ENCODE data around the gene DNAJC10.
"Not testable (repeated sequence)": the region's sequence is repeated elsewhere in the genome, so short reads cannot be mapped to it uniquely, and the experiment has no call there.

DNAJC10 gene

DNA sequence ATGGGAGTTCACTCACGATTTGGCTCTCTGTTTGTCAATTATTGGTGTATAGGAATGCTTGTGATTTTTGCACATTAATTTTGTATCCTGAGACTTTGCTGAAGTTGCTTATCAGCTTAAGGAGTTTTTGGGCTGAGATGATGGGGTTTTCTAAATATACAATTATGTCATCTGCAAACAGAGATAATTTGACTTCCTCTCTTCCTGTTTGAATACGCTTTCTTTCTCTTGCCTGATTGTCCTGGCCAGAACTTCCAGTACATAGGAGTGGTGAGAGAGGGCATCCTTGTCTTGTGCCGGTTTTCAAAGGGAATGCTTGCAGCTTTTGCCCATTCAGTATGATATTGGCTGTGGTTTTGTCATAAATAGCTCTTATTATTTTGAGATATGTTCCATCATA, 66.6 kb downstream of the DNAJC10 start:
- not testable (repeated sequence) for DNase-seq (ENCODE audit: low spot score)

DNA sequence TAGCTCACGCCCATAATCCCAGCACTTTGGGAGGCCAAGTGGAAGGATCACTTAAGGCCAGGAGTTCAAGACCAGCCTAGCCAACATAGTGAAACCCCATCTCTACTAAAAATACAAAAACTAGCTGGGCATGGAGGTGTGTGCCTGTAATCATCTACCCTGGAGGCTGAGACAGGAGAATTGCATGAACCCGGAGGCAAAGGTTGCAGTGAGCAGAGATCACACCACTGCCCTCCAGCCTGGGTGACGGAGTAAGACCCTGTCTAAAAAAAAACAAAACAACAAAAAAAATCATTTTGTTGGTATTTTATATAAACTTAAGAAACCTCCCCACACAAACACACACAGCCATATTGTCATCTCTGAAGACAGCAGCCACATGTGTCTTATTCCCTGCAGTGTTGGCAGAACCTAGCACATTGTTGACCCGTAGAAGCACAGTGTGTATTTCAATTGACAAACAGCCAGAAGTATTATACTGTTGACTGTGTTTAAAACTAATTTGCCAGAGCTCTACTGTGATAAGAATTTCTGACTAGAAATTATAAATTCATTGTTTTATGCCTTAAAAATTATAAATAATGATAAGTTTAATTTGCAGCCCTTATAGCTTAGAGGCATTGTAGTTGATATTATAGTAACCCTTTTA, 68.1 kb downstream of the DNAJC10 start:
- DNase-seq (ENCODE audit: low spot score), result no peak

DNA sequence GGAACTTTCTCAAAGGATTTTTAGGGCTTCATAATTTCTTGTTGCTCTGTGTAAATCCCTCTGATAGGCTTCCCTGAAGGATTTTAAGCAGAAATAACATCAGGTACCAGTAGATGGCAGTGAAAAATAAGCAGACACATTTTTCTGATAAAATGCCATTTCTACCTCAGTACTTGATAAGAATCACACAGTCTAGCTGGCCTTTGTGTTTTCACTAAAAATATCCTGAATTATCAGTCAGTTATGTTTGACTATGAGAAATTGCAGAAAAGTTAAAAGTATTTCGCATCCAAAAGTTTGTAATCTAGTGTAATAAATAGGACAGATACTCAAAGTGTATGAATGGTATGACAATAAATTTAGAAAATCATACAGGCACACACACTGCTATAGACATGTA, 68.7 kb downstream of the DNAJC10 start:
- peak; percentile 57 for DNase-seq (ENCODE audit: low spot score)

DNA sequence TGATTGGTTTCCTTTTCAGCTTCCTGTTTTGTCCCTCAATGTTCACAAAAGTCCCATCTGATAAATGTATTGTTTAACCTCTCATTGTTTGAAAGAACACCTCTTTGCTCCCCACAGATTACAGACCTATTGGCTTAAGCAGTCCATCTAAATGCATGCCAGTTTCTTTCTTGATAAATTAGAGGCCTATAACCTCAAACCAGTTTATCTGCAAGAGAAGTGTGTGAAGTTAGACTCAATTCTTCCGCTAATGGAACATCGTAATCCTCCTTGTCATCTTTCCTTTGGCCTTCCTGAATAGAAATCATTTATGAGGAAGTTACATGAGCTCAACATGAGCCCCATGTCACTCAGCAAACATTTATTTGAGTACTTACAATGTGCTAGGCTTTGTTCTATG, 76.4 kb downstream of the DNAJC10 start:
- DNase-seq (ENCODE audit: low spot score), result no peak

DNA sequence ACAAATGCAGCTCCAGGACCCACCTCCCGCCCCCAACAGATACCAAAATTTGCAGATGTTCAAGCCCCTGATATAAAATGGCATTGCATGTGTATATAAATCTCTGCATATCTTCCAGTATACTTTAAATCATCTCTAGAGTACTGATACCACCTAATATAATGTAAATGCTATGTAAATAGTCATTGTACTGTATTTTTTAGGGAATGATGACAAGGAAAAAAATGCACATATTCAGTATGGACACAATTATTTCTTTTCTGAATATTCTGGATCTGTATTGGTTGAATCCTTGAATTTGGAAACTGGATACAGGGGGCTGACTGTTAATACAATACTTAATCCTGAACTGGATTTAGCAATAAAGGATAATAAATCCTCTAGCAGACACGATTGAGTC, 82.7 kb downstream of the DNAJC10 start:
- no peak for DNase-seq (ENCODE audit: low spot score)

DNA sequence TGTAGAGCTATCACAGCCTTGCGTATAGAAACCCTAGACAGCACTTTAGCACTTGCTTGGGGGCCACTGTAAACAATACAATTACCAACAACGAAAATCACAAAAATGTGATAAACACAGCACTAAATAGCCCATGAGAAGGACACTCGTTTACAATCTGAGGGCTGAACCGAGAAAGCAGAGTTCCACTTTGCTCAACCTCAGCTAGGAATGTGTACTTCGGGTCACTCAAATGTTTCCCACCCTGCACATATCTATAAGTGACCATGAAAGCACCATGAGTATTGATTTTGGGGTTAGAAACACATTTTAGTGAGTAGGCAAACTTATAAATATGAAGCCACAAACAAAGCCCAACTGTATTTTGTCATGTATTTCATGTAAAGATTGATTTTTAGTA, 88.1 kb downstream of the DNAJC10 start:
- no peak for DNase-seq (ENCODE audit: low spot score)

DNA sequence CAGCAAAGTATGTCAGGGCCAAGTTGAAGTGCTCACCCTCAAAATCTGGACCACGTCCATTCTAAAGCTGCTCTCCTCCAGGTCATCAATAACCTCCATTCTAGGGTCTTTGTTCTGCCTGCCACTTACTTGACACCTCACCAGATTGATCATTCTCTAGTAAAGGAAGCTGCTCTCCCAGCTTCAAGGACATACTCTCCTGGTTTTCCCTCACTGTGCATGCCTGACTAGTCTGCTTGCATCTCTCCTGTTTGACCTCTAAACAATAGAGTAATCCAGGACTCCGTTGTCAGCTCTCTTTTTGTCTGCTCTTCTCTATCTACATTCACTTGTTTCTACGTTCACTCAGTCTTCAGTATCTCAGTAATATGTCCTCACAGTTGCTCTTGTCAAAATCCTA, 91.3 kb downstream of the DNAJC10 start:
- no peak for DNase-seq (ENCODE audit: low spot score)

DNA sequence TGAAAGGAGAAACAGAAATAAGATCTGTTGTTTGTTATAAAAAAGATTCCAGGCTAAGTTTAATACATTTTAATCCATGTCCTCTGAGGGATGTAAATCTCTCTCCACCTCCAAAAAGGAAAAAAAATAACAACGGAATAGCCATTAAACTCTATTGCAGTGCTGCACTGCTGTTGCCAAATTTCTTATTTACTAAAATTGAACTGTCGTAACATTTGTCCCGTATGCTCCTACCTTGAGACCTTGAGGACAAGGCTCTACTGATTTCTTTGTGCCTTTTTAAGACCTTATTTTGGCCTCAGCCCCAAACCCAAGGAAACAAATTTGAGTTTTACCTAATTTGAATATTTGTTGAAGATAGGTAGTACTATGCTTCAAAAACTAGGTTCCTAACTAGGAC, 94.0 kb downstream of the DNAJC10 start:
- no peak for DNase-seq (ENCODE audit: low spot score)

DNA sequence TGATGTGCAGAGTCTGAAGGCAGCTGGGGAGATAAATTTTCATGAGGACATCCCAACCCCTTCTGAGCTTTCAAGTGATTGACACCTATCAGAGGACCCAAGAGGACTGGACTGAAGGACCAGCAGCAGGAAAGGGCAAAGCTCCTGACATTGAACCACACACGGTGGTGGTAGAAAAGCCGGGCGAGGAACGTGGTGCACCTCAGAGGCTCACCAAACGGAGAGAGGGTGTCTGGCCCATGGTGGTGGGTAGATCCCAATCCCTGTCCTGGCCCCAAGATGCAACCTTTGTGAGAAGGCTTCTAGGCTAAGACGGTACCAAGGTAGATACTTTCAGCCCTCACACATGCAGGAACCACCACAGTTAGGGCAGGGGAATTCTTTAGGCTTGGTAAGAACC, 98.3 kb downstream of the DNAJC10 start:
- no peak for DNase-seq (ENCODE audit: low spot score)

DNA sequence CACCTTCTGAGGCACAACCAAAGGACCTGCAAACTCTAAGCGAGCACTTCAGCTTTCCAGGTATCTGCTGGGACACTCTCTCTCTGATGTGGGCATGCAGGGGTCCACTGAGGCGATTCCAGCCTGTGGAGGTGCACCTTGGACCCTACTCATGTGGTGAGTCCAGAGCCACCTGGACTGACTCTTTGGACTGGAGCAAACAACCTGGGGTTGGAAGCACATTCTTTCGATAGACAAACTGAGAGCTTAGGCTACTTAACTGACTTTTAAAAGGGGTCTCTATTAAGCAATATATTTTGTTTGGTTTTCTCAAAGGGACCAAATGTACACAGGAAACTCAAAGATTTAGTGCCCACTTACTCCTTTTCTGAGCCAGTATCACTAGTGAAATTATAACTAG, 98.7 kb downstream of the DNAJC10 start:
- DNase-seq (ENCODE audit: low spot score), result no peak

DNA sequence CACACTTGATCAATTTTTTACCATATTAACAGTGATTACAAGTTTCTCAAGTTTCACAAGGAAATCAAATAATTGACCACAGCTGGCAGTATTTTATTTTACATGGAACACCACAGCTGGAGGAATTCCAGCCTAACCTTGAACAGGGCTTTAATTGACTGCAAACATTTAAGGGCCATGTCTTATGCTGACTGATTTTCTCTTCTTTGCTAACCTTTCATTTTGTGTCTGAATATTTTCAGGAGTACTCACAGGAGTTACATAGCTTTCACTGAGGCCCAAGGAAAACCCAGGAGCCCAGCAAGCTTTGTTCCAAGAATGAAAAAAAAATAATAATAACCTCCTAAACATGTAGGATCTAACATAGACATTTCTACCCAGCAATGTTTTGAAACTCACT, 100.8 kb downstream of the DNAJC10 start:
- no peak for DNase-seq (ENCODE audit: low spot score)

DNA sequence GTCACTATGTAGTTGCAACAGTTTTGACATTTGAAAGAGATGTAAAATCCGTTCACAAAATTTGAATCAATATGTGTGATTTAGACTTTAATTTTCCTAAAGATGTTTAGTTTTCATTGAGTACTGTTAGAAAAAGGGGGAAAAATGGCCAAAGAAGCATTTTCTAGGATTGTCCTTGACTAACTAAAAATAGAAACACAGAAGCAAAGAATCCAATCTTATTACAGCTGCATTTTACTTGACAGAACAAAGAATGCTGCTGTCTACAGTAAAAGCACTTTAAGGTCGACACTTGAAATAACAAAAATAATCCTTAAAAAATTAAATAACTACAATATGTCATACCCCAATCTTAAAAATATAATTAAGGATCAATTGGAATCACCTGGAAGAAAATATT, 101.5 kb downstream of the DNAJC10 start:
- DNase-seq (ENCODE audit: low spot score), result no peak

DNA sequence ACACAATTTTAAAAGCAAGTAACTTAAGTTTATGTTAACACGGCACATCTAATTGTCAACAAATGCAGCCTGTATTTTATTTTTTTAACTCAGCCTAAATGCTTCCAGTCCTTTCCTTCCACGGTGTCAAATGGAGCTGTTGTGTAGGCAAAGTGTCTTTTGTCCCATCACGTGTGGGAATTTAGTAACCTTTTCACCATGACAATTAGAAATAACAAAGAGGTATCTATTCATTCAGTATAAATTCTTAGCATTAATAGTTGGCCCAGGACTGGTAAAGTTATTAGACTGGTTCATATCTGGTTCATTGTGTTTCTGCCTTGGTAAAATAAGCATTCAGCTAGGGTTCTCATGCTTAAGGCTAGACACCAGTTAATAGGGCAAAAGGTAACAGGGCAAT, 102.4 kb downstream of the DNAJC10 start:
- DNase-seq (ENCODE audit: low spot score), result no peak

DNA sequence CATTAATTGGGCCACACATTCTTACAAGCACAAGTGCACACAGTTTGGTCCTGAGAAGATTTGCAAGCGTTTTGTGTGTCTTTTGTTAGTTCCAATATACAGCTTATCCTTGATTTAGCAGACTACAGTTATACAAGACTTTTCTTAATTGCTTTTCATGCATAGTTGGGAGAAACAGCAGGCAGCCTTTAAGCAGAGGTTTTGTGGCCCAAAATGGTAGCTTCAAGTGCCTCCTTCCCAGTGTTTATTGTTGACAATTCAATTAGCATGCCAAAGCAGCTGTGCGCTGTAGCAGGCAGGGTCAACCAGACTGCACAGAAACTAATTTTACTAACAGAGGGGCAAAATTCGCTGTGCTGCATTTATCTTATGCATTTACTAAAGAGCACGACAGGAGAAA, 102.9 kb downstream of the DNAJC10 start:
- peak; percentile 49 for DNase-seq (ENCODE audit: low spot score)

DNA sequence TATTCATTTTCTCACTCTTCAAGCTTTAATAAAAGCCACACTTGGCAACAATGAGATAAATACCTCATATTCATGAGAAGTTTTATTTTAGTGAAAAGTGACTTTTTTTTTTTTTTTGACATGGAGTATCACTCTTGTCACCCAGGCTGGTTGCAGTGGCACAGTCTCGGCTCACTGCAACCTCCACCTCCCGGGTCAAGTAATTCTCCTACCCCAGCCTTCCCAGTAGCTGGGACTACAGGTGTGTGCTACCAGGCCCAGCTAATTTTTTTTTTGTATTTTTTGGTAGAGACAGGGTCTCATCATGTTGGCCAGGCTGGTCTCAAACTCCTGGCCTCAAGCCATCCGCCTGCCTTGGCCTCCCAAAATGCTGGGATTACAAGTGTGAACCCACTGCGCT, 103.4 kb downstream of the DNAJC10 start:
- DNase-seq (ENCODE audit: low spot score), result no peak

DNA sequence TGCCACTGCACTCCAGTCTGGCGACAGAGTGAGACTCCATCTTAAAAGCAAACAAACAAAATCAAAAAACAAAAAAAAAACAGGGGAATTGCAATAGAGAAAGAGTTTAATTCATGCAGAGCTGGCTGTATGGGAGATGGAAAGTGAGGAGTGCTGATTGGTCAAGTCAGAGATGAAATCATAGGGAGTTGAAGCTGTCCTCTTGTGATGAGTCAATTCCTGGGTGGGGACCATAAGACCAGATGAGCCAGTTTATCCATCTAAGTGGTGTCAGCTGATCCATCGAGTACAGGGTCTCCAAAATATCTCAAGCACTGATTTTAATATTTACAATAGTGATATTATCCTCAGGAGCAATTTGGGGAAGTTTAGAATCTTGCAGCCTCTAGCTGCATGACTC, 105.1 kb downstream of the DNAJC10 start:
- DNase-seq (ENCODE audit: low spot score), result no peak

DNA sequence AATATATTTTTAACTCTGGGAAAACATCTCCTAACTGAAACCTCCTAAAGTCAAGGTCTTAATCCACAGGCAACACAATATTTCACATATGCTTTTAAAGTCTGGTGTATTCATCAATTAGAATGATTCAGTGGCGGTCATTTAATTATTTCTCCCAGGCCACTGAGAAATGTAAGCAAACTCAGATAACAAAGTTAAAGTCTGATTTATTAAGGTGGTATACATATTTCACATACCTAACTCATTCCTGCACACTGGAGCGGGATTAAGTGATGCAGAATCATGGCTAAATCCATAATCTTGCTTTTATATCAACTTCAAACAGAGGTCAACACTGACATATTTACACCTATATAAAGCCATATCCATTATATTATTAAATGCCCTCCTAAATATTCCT, 106.7 kb downstream of the DNAJC10 start:
- no peak for DNase-seq (ENCODE audit: low spot score)

DNA sequence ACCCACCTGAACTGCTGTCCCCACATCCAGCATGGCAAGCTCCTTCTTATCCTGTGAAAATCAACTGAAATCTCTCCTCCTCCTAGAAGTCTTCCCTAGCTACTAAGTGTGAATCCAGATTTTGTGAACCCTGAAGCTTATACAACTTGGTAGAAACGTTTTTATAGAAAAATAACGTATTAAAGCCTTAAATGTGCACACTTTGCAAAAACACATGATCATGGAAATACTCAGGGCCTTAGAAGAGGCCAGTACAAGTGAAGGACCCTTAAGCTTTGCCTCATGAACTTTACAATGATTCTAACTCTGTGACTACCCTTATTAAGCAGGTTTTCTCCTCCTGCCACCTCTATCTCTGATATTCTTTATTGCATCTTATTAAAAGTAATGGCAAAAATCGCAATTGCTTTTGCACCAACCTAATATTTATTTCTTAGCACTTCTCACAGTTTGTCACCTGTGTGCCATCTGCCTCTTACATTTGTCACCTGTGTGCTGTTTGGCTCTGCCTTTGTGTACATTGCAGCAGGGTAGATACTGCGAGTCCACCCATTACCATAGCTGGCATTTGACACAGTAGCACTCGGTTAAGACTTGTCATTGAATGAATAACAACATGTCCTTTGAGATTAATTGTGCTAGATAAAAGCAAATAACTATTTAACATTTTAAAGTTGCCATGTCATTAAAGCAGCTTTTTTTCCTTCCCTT, 108.2 kb downstream of the DNAJC10 start:
- DNase-seq (ENCODE audit: low spot score), result no peak

DNA sequence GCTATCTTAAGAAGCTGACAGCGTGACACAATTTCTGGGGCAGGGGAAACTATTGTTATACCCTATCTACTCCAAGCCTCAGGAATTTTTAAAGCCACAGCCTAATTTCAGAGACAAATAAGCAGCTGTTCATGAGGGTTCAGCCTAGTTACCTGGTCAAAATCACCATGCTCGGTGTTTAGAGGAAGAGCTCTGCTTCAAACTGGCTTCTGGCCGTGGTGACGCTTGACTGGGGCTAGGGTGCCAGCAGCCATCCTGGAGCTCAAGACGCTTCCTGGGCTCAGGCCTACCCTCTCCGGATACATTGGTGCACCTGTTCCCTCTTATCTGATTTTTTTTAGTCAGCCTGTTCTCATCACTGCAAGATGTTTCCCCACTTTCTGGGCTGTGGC, 108.7 kb downstream of the DNAJC10 start:
- peak; percentile 12 for DNase-seq (ENCODE audit: low spot score)

DNA sequence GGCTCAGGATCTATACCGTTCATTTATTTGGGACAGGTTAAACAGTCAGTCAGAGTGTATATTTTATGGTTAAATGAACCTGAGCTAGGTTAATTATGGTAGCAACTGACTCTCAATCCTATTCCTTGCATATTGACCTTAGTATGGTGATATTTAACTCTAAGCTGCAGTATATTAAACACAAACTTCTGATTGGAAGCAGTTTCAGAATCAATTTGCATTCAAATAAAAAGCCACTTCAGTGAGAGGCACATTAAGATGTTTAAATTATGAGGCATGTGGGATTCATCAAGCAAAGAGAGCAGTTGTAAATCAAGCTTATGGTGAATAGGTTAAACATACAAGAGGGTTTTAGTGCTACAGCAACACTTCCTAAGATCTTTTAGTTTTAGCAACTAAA, 110.0 kb downstream of the DNAJC10 start:
- DNase-seq (ENCODE audit: low spot score), result no peak

DNA sequence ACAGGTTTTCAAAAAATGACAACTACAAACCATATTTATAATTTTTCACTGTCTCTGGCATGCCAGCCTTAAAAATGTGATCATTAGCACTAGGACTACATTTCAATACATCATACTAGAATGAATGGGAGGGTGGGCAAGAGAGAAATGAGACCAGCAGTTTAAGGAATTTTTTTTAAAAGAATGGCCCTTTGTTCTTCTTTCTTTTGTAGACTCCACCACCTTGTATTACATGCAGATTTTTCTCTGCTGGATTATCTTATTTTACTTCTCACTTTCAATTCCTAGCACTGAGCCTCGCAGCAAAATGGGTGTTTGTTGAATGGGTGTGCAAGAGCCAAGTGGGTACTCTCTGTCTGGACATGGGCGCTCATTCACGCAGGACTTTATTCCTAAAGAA, 110.4 kb downstream of the DNAJC10 start:
- DNase-seq (ENCODE audit: low spot score), result no peak

DNA sequence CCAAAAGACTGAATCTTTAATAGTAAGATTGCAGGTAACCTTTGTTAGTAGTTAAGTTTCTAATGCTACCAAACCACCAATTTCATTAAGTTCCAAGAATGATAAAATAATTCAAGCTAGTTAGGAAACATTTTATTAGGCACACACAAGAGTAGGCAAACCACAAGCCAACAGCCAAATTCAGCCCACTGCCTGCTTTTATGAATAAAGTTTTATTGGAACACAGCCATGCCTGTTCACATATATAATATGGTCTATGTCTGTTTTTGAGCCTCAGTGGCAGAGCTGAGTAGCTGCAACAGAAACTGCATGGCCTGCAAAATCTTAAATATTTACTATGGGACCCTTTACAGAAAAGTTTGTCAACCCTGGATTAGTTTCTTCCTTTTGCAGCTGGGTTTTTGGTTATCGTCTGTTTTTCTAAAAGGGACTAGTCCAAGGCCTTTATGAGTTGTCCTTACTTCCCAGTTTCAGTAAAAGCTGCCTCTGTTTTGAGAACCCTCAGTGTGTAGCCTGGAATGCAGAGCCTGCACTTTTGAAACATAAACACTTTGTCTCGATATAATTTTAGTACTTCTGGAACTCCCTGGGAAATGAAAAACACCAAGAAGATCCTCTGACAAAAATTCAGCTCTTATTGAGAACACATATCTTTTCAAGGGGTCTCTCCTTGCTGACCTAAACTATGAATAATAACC, 111.3 kb downstream of the DNAJC10 start:
- no peak for DNase-seq (ENCODE audit: low spot score)

DNA sequence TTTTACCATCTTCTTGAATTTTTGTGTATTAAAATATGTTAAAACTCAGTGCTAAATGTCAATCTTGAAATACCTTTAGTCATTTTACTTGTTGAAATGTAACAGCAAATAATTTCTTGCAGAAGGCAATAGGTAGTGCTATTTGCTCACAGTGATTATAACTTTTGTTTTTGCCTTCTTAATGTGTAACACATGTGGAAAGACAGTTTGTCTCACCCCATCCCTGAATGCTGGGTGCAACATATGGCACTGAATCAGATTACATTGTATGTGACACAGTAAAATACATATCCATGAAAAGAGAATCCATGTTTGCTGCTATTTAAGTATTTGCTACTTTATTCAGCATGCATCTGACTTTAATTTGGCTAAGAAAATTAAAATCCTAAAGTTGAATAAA, 115.0 kb downstream of the DNAJC10 start:
- DNase-seq (ENCODE audit: low spot score), result no peak

All from SK-N-DZ (cell line).